GM18951 (cell line): ENCODE data around the gene CHSY1.

Experiments used
- POLR2A ChIP-seq: IDR thresholded peaks from 4 replicates; pipeline ENCODE4 v1.6.1; 2011; ENCODE audit warnings: mild to moderate bottlenecking; ENCODE audit not compliant: insufficient read length, insufficient read depth; ENCODE audit errors: extremely low read depth
- in situ Hi-C: fragments of 300-500 bp; cut with MboI; formaldehyde crosslinking; loops from one replicate; pipeline ENCODE4 v1.12.0; 2022; ENCODE audit warnings: low sequenced_read_pairs, mixed read lengths, inconsistent platforms; ENCODE audit not compliant: unreplicated experiment

Gene CHSY1

DNA sequence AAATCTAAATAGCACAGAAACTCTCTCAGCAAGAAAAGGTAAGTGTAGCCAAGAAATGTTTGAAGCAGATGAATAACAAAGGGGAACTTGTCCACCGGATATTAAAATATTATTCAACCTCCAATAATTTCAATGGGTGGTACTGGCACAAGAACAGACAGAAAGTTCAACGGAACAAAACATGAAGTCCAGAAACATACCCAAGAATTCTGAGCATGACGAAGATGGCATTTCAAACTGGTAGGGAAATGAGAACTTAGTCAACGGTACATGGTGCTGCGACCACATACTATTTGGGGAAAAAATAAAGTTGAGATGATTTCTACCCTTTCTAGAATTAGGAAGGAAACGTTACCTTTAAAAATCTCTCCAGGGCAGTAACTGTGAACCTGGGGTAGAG, 5.5 kb downstream of the CHSY1 start:
- in situ Hi-C loops, result no loop called here
- no peak for TF ChIP-seq POLR2A

DNA sequence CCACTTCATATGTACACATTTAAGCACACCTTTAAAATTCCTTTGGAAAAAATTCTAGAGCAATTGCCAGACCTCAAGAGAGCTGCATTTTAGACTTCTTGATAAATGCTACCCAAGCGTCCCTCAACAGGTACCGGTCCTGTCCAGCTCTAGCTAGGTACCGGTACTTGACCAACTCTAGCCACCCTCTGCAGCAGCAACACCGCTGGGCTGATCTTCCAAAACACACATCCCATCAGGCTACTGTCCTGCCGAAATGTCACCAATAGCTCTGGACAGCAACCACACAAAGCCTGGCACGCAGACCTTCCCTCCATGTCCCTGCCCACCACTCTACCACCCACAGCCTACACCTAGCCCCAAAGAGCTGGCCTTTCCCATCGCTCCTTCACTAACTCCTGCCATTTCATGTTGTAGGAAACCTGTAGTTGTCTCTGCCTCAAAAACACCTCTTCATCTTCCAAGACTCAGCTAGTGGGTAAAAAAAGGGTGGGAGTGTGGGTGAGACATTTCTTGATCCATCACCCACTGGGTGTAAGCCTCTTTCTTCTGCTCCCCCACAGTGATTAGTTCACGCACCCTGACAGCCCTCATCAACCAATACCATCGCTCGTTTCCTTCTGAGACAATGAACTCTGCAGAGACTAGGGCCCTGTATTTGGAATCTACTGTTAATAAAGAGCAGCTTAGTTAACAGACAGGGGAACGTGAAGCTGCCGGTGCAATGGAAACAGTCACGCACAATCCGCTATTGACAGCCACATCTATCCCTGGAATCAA, 6.8 kb downstream of the CHSY1 start:
- in situ Hi-C loops, result no loop called here
- TF ChIP-seq POLR2A, result no peak

DNA sequence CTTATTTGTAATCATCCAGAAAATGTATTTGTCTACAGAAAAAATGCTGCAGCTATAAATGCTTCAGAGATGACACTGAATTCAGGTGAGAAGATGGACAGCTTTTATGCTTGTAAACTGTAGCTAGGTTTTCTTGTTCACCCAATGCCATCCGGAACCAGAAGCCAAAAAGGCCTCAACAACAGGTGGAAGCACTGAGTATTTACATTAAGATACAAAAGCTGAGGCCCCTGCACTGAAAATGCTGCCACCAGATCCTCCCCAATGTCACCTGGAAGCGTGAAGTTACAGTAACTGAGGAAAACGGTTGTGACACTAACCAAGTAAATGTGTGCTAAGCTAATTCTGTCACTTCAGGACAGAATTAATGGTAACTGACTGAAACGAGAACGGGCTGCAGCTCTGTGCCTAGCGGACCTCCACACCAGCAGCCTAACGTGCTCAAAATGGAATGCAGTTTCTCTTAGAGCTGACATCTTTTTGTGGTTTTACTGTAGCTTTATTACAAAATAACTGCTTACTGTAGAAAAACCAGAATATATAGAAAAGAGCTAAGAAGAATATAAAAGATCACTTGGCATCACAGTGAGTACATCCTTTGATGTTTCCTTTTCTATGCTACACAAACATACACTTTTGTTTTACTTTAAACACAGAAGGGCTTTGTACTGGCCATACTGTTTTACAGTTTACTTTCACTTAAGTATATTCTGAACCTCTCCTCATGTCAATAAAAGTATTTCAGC, 7.6 kb downstream of the CHSY1 start:
- in situ Hi-C loops, result no loop called here
- TF ChIP-seq POLR2A, result no peak

DNA sequence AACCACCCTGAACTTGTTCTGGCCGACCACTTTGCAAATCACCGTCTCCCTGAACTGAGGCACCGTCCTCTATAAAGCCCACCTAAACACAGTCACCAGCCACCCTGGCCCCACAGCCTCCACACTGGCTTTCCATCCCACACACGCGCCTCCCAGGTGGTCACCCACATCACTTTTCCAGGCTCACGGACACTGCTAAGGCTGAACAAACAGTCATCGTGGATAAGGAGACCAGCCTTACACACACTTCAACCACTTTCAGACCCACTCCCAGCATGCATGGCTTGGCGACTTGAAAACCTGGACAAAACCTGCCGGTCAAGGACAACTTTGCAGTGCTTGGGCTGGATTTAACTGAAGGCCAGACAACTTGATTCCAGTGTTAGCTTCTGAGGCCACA, 8.4 kb downstream of the CHSY1 start:
- in situ Hi-C loops, result no loop called here
- no peak for TF ChIP-seq POLR2A

- TF ChIP-seq POLR2A, result no peak
- in situ Hi-C loops, result no loop called here
These were observed 8.9 kb downstream of the CHSY1 start for GRCh38 chr15:101242999-101243336.

DNA sequence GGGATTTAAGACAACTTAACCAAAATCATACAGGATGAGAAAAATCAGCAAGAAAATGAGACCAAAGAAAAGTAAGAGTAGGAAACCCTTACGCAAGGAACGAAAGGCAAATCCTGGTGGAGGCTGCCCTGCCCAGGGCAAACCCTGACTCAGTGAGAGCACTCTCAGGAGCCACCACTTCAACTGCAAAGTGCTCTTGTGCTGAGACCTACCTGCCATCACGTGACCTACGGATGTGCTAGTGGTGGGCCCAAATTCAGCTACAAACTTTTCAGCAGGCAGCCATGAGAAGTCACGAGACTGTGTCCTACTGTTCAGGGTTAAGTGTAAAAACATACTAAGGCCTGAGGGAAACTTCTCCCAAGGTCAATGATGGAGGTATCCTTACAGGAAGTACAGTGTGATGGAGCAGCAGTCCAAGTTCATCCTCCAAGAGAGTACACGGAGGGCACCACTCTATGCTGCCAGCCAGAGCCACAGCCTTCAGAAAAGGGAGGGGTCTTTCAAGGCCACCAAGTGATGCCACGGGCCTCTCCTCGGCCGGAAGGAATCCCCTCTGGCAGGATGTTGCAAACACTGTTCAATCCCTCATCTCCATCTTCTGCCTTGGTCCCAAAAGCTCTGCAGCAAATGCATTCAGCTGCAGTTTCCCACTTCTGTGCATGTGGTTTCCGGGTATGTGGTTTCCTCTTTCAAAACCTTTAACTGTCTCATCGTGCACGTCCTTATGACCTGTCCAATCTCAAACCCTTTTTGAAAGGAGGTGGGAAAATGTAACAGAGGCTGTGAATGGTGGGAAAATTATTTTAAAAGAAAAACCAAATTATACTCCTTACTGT, 9.5 kb downstream of the CHSY1 start:
- TF ChIP-seq POLR2A, result no peak
- in situ Hi-C loops, result no loop called here

DNA sequence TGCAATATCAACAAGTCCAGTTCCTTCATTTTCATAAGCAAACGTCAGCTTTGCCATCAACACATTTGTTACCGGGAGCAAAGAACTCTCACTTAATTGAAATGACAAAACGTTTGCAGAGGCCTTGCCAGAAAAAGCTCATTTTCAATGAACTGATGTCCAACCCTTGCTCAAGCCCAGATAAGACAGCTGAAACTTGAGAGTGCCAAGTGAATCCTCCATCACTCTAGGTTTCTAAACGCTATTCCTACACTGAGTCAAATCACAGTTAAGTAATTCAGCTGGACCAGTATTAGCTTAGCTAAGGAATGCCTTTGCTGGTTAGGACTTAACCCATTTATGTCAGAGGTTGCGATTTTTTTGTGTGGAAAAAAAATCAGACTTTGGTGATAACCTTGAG, 11.5 kb downstream of the CHSY1 start:
- no peak for TF ChIP-seq POLR2A
- in situ Hi-C loops, result no loop called here

DNA sequence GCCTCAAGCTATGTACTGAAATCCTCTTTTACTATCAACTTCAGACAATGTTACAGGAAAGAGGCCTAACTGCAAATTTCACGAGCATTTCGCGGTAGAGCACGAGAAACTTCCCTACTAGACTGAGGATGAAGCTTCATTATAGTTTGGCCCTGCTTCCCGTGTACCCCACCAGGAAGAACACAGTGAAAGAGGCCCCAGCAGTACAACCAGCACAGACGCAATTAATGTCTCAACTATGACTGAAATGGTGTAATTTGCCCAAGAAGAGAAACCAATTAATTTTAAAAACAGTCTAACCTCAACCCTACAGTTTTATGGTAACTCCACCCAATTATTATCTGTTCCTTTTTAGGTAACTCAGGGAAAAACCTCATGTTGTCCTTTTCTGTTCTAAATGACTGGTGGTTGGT, 12.1 kb downstream of the CHSY1 start:
- in situ Hi-C loops, result no loop called here
- no peak for TF ChIP-seq POLR2A

- no peak for TF ChIP-seq POLR2A
- in situ Hi-C loops, result no loop called here
These were observed 14.6 kb downstream of the CHSY1 start for GRCh38 chr15:101237251-101237650.

DNA sequence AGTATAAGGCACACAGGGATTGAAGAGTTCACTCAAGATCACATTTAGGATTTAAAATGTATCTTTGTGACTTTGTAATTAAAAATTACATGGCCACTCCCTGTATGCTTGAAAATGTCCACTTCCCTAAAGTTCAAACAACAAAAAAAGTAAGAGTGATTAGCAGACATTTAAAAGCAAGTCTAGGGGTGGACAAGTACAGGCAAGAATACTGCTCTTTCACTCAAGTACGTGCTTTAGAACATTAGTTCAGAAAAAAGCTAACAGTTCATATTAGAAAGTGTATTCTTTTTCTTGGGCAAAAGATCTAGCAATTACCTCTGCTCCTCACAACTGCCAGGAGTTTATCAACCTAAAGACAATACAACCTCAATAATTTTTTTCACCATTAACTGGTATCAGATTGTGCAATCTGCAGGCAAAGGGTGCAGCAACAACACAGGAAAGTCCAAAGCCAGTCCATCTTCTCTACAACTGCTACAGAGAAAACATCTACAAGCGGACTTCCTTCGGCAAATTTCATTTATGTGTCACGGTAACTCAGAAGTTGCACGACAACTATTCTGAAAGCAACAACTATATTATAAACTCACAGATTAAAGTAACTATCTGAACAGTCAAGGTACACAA, 18.1 kb downstream of the CHSY1 start:
- TF ChIP-seq POLR2A, result no peak
- in situ Hi-C loops, result no loop called here

GRCh38 chr15:101232677-101233076, 19.2 kb downstream of the CHSY1 start:
- TF ChIP-seq POLR2A, result no peak
- in situ Hi-C loops, result no loop called here

- TF ChIP-seq POLR2A, result no peak
- in situ Hi-C loops, result no loop called here
These were observed 23.5 kb downstream of the CHSY1 start for GRCh38 chr15:101228313-101228712.

GRCh38 chr15:101225658-101226057, 26.2 kb downstream of the CHSY1 start:
- no peak for TF ChIP-seq POLR2A
- in situ Hi-C loops, result no loop called here
